Tibial artery (tissue), 4 donors: ENCODE results near the gene CCDC85B.

Experiments used
- DNase-seq, 2 donors: peaks; one replicate each; pipeline ENCODE4 v3.0.0-alpha.2; 2019
- H3K27ac ChIP-seq, 2 donors: fragments of 200-600 bp; sonication (generic) in 1 of 2; 1 replicate in 1 of 2; 2 replicates in 1 of 2; pipeline ENCODE4 v1.5.1; 2018 to 2019; ENCODE audit warnings: mild to moderate bottlenecking in 1 of 2
- H3K27me3 ChIP-seq, 2 donors: fragments of 200-600 bp; sonication (generic) in 1 of 2; one replicate each; pipeline versions ENCODE4 v1.5.1 to v1.6.0; 2016 to 2019
- H3K36me3 ChIP-seq, 3 donors: fragments of 200-600 bp; sonication (generic) in 2 of 3; one replicate each; pipeline ENCODE4 v1.5.1; 2016 to 2019; ENCODE audit warnings: mild to moderate bottlenecking in 2 of 3
- H3K4me1 ChIP-seq, 4 donors: fragments of 200-600 bp; sonication (generic) in 2 of 4; 1 replicate in 3 of 4; 2 replicates in 1 of 4; pipeline ENCODE4 v1.5.1; 2016 to 2019
- H3K4me3 ChIP-seq, 2 donors: fragments of 200-600 bp; sonication (generic) in 1 of 2; 1 replicate in 1 of 2; 2 replicates in 1 of 2; pipeline ENCODE4 v1.5.1; 2018 to 2019; ENCODE audit warnings: mild to moderate bottlenecking in 2 of 2
- H3K9me3 ChIP-seq, 3 donors: fragments of 200-600 bp; sonication (generic) in 1 of 3; one replicate each; pipeline ENCODE4 v1.5.1; 2016 to 2019
- CTCF ChIP-seq, 2 experiments: fragments of 200-600 bp in 1 of 2; fragments of 450-650 bp in 1 of 2; IDR thresholded peaks; one replicate each; pipeline ENCODE4 v1.5.1; 2017 to 2019; ENCODE audit warnings: antibody characterized with exemption in 2 of 2, mild to moderate bottlenecking in 1 of 2, moderate library complexity in 1 of 2
- intact Hi-C: fragments of 100-400 bp; cut with DNase I; formaldehyde crosslinking; loops from one replicate; pipeline ENCODE4 v1.15.0; 2023; ENCODE audit warnings: low total_unique reads

The CCDC85B gene

GRCh38 chr11:65866509-65867283, 23.8 kb upstream of the CCDC85B start:
- no peaks in the 10 kb centered on the region for H3K9me3 ChIP-seq
- DNase-seq, result no peak
- no peak overlapping the region for H3K4me3 ChIP-seq
- intact Hi-C loops, result no loop called here
- TF ChIP-seq CTCF (IDR thresholded peaks at IDR 0.05), result no peak
- H3K27ac ChIP-seq, result no peak overlapping the region
- peaks cover 0 to 33% (median 29%) of the 10 kb centered on the region in 4 donors for H3K4me1 ChIP-seq
- H3K36me3 ChIP-seq, result peaks cover 37 to 87% (median 73%) of the 10 kb centered on the region in 3 donors
- no peaks in the 10 kb centered on the region for H3K27me3 ChIP-seq

GRCh38 chr11:65867284-65868071, 23.0 kb upstream of the CCDC85B start:
- no peaks in the 10 kb centered on the region for H3K27me3 ChIP-seq
- no peak overlapping the region for H3K4me3 ChIP-seq
- H3K9me3 ChIP-seq, result no peaks in the 10 kb centered on the region
- no peak for TF ChIP-seq CTCF (IDR thresholded peaks at IDR 0.05)
- H3K36me3 ChIP-seq, result peaks cover 29 to 80% (median 68%) of the 10 kb centered on the region in 3 donors
- no peak overlapping the region for H3K27ac ChIP-seq
- peaks cover 0 to 32% (median 24%) of the 10 kb centered on the region in 4 donors for H3K4me1 ChIP-seq
- DNase-seq, result no peak
- intact Hi-C loops, result no loop called here

- DNase-seq, result peak in 1 of 2 donors; percentile 69
- intact Hi-C loops, result no loop called here
- Histone ChIP-seq H3K4me3 (no peak overlapping the region), H3K36me3 (peaks cover 23 to 73% (median 61%) of the 10 kb centered on the region in 3 donors), H3K27me3 (no peaks in the 10 kb centered on the region), H3K27ac (peak overlapping the region in 1 of 2 donors; percentile 3), H3K4me1 (peaks cover 0 to 32% (median 20%) of the 10 kb centered on the region in 4 donors), H3K9me3 (no peaks in the 10 kb centered on the region)
- TF ChIP-seq CTCF (IDR thresholded peaks at IDR 0.05), result no peak
These were observed 22.3 kb upstream of the CCDC85B start for GRCh38 chr11:65868076-65868667.

GRCh38 chr11:65868907-65869306, 21.6 kb upstream of the CCDC85B start:
- H3K4me1 ChIP-seq, result peaks cover 0 to 31% (median 23%) of the 10 kb centered on the region in 4 donors
- peaks cover 18 to 66% (median 54%) of the 10 kb centered on the region in 3 donors for H3K36me3 ChIP-seq
- no peak for TF ChIP-seq CTCF (IDR thresholded peaks at IDR 0.05)
- no peak overlapping the region for H3K4me3 ChIP-seq
- peak overlapping the region in 1 of 2 donors; percentile 3 for H3K27ac ChIP-seq
- H3K9me3 ChIP-seq, result no peaks in the 10 kb centered on the region
- H3K27me3 ChIP-seq, result no peaks in the 10 kb centered on the region
- no peak for DNase-seq
- intact Hi-C loops, result no loop called here

- Histone ChIP-seq H3K9me3 (no peaks in the 10 kb centered on the region), H3K27ac (peak overlapping the region in 1 of 2 donors; percentile 98), H3K4me3 (no peak overlapping the region), H3K4me1 (peaks cover 0 to 34% (median 26%) of the 10 kb centered on the region in 4 donors), H3K27me3 (no peaks in the 10 kb centered on the region), H3K36me3 (peaks cover 9 to 57% (median 45%) of the 10 kb centered on the region in 3 donors)
- peak in 1 of 2 donors; percentile 65 for DNase-seq
- intact Hi-C loops, result no loop called here
- no peak for TF ChIP-seq CTCF (IDR thresholded peaks at IDR 0.05)
These were observed 20.7 kb upstream of the CCDC85B start for GRCh38 chr11:65869643-65870306.
